Measurements from ENCODE around the gene ABHD1. TPM values are rescaled to one million over a fixed set of nuclear protein-coding genes. Genes with fewer than 3 reads are reported as not detected.

The ABHD1 gene
- total and polyA plus RNA-seq, 2 donors (not counting 1 experiment from before 2014, with no cell fraction given): 0.08 to 0.17 TPM

DNA sequence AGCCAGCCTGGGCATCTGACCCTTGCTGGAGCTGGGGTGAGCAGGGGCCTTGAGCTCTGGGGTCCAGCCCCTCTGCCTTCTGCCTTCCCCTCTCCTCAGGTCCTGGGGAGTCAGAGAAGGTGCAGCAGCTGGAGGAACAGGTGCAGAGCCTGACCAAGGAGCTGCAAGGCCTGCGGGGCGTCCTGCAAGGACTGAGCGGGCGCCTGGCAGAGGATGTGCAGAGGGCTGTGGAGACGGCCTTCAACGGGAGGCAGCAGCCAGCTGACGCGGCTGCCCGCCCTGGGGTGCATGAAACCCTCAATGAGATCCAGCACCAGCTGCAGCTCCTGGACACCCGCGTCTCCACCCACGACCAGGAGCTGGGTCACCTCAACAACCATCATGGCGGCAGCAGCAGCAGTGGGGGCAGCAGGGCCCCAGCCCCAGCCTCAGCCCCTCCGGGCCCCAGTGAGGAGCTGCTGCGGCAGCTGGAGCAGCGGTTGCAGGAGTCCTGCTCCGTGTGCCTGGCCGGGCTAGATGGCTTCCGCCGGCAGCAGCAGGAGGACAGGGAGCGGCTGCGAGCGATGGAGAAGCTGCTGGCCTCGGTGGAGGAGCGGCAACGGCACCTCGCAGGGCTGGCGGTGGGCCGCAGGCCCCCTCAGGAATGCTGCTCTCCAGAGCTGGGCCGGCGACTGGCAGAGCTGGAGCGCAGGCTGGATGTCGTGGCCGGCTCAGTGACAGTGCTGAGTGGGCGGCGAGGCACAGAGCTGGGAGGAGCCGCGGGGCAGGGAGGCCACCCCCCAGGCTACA lies 41.4 kb upstream of the ABHD1 start:
- no peak overlapping the region for H3K4me2 ChIP-seq (ENCODE audit: extremely low read depth, insufficient read depth, low read length)
- TF ChIP-seq, protein P1, sequence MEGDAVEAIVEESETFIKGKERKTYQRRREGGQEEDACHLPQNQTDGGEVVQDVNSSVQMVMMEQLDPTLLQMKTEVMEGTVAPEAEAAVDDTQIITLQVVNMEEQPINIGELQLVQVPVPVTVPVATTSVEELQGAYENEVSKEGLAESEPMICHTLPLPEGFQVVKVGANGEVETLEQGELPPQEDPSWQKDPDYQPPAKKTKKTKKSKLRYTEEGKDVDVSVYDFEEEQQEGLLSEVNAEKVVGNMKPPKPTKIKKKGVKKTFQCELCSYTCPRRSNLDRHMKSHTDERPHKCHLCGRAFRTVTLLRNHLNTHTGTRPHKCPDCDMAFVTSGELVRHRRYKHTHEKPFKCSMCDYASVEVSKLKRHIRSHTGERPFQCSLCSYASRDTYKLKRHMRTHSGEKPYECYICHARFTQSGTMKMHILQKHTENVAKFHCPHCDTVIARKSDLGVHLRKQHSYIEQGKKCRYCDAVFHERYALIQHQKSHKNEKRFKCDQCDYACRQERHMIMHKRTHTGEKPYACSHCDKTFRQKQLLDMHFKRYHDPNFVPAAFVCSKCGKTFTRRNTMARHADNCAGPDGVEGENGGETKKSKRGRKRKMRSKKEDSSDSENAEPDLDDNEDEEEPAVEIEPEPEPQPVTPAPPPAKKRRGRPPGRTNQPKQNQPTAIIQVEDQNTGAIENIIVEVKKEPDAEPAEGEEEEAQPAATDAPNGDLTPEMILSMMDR (conservative IDR thresholded peaks at IDR 0.05 in 1 of 2, IDR thresholded peaks at IDR 0.05 in 1 of 2; ENCODE audit: low read depth in 1 of 2, low read length in 2 of 2): no peak
- TF ChIP-seq EZH2 (IDR thresholded peaks at IDR 0.05; ENCODE audit: low read length, missing control alignments): no peak
- H2AFZ ChIP-seq (ENCODE audit: low read length): no peak overlapping the region
- H3K4me3 ChIP-seq (replicated peaks in 1 of 4; ENCODE audit: control extremely low read depth in 1 of 4, insufficient read depth in 1 of 4, low read depth in 3 of 4, low read length in 4 of 4): no peak overlapping the region
- peaks cover 30% of the 10 kb centered on the region for H3K79me2 ChIP-seq (ENCODE audit: control insufficient read depth, insufficient read depth, low read length)
- no peak overlapping the region for H3K27ac ChIP-seq (ENCODE audit: insufficient read depth, low read length)
- DNase-seq (ENCODE audit: low read depth in 2 of 2): no peak
- peaks cover 18% of the 10 kb centered on the region for H3K36me3 ChIP-seq (ENCODE audit: control insufficient read depth, insufficient read depth, low read length)
- no peaks in the 10 kb centered on the region for H3K9me3 ChIP-seq (ENCODE audit: control insufficient read depth, insufficient read depth, low read depth, low read length)
- no peaks in the 10 kb centered on the region for H4K20me1 ChIP-seq (ENCODE audit: control insufficient read depth, extremely low read depth, insufficient read depth, low read length)
- no peak overlapping the region for H3K9ac ChIP-seq (ENCODE audit: insufficient read depth, low read length)
- H3K4me1 ChIP-seq (ENCODE audit: control insufficient read depth, extremely low read depth, insufficient read depth, low read length): peaks cover 16% of the 10 kb centered on the region
- no peaks in the 10 kb centered on the region for H3K27me3 ChIP-seq (ENCODE audit: control insufficient read depth, insufficient read depth, low read length)

DNA sequence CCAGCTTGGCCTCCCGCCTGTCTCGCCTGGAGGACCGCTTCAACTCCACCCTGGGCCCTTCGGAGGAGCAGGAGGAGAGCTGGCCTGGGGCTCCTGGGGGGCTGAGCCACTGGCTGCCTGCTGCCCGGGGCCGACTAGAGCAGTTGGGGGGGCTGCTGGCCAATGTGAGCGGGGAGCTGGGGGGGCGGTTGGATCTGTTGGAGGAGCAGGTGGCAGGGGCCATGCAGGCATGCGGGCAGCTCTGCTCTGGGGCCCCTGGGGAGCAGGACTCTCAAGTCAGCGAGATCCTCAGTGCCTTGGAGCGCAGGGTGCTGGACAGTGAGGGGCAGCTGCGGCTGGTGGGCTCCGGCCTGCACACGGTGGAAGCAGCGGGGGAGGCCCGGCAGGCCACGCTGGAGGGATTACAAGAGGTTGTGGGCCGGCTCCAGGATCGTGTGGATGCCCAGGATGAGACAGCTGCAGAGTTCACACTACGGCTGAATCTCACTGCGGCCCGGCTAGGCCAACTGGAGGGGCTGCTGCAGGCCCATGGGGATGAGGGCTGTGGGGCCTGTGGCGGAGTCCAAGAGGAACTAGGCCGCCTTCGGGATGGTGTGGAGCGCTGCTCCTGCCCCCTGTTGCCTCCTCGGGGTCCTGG lies 40.7 kb upstream of the ABHD1 start:
- Histone ChIP-seq H3K79me2 (ENCODE audit: control insufficient read depth, insufficient read depth, low read length) (peaks cover 30% of the 10 kb centered on the region), H3K9ac (ENCODE audit: insufficient read depth, low read length) (no peak overlapping the region), H3K9me3 (ENCODE audit: control insufficient read depth, insufficient read depth, low read depth, low read length) (no peaks in the 10 kb centered on the region), H4K20me1 (ENCODE audit: control insufficient read depth, extremely low read depth, insufficient read depth, low read length) (no peaks in the 10 kb centered on the region), H2AFZ (ENCODE audit: low read length) (no peak overlapping the region), H3K36me3 (ENCODE audit: control insufficient read depth, insufficient read depth, low read length) (peaks cover 18% of the 10 kb centered on the region), H3K27me3 (ENCODE audit: control insufficient read depth, insufficient read depth, low read length) (no peaks in the 10 kb centered on the region), H3K27ac (ENCODE audit: insufficient read depth, low read length) (no peak overlapping the region), H3K4me2 (ENCODE audit: extremely low read depth, insufficient read depth, low read length) (no peak overlapping the region), H3K4me1 (ENCODE audit: control insufficient read depth, extremely low read depth, insufficient read depth, low read length) (peaks cover 14% of the 10 kb centered on the region), H3K4me3 (replicated peaks in 1 of 4; ENCODE audit: control extremely low read depth in 1 of 4, insufficient read depth in 1 of 4, low read depth in 3 of 4, low read length in 4 of 4) (no peak overlapping the region)
- no peak for TF ChIP-seq EZH2 (IDR thresholded peaks at IDR 0.05; ENCODE audit: low read length, missing control alignments)
- TF ChIP-seq, protein P1 (conservative IDR thresholded peaks at IDR 0.05 in 1 of 2, IDR thresholded peaks at IDR 0.05 in 1 of 2; ENCODE audit: low read depth in 1 of 2, low read length in 2 of 2): no peak
- no peak for DNase-seq (ENCODE audit: low read depth in 2 of 2)

DNA sequence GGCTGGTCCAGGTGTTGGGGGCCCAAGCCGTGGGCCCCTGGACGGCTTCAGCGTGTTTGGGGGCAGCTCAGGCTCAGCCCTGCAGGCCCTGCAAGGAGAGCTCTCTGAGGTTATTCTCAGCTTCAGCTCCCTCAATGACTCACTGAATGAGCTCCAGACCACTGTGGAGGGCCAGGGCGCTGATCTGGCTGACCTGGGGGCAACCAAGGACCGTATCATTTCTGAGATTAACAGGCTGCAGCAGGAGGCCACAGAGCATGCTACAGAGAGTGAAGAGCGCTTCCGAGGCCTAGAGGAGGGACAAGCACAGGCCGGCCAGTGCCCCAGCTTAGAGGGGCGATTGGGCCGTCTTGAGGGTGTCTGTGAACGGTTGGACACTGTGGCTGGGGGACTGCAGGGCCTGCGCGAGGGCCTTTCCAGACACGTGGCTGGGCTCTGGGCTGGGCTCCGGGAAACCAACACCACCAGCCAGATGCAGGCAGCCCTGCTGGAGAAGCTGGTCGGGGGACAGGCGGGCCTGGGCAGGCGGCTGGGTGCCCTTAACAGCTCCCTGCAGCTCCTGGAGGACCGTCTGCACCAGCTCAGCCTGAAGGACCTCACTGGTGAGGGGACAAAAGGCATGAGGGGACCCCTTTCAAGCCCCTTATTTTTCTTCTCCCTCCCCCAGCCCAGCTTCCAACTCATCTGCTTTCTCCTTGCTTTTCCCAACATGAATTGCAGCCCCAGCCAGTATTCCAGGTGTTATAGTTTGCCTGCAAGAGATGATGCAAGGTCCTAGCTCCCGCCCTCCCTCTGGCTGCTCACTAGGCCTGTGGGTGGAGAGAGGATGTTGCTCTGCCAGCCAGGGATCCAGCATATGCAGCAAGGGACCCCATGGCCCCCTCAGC lies 40.0 kb upstream of the ABHD1 start:
- H3K4me2 ChIP-seq (ENCODE audit: extremely low read depth, insufficient read depth, low read length): no peak overlapping the region
- no peaks in the 10 kb centered on the region for H4K20me1 ChIP-seq (ENCODE audit: control insufficient read depth, extremely low read depth, insufficient read depth, low read length)
- peaks cover 18% of the 10 kb centered on the region for H3K36me3 ChIP-seq (ENCODE audit: control insufficient read depth, insufficient read depth, low read length)
- no peak overlapping the region for H2AFZ ChIP-seq (ENCODE audit: low read length)
- TF ChIP-seq, protein P1 (conservative IDR thresholded peaks at IDR 0.05 in 1 of 2, IDR thresholded peaks at IDR 0.05 in 1 of 2; ENCODE audit: low read depth in 1 of 2, low read length in 2 of 2): no peak
- TF ChIP-seq EZH2 (IDR thresholded peaks at IDR 0.05; ENCODE audit: low read length, missing control alignments): no peak
- H3K9me3 ChIP-seq (ENCODE audit: control insufficient read depth, insufficient read depth, low read depth, low read length): no peaks in the 10 kb centered on the region
- no peak for DNase-seq (ENCODE audit: low read depth in 2 of 2)
- peaks cover 28% of the 10 kb centered on the region for H3K79me2 ChIP-seq (ENCODE audit: control insufficient read depth, insufficient read depth, low read length)
- no peak overlapping the region for H3K9ac ChIP-seq (ENCODE audit: insufficient read depth, low read length)
- H3K4me1 ChIP-seq (ENCODE audit: control insufficient read depth, extremely low read depth, insufficient read depth, low read length): peaks cover 13% of the 10 kb centered on the region
- no peak overlapping the region for H3K27ac ChIP-seq (ENCODE audit: insufficient read depth, low read length)
- no peaks in the 10 kb centered on the region for H3K27me3 ChIP-seq (ENCODE audit: control insufficient read depth, insufficient read depth, low read length)
- H3K4me3 ChIP-seq (replicated peaks in 1 of 4; ENCODE audit: control extremely low read depth in 1 of 4, insufficient read depth in 1 of 4, low read depth in 3 of 4, low read length in 4 of 4): no peak overlapping the region
